ENCODE measurements around the gene ICOSLG.
"Not testable (repeated sequence)": the region's sequence is repeated elsewhere in the genome, so short reads cannot be mapped to it uniquely, and the experiment has no call there.

The ICOSLG gene

GRCh38 chr21:44193108-44193507, 47.6 kb downstream of the ICOSLG start:
- not testable (repeated sequence) for H3K4me3 ChIP-seq (replicated peaks; ENCODE audit: low read depth, low read length); DNase-seq (ENCODE audit: extremely low read depth, low read depth)

GRCh38 chr21:44190349-44191271, 50.1 kb downstream of the ICOSLG start:
- not testable (repeated sequence) for DNase-seq (ENCODE audit: extremely low read depth, low read depth); H3K4me3 ChIP-seq (replicated peaks; ENCODE audit: low read depth, low read length)

- not testable (repeated sequence) for H3K4me3 ChIP-seq (replicated peaks; ENCODE audit: low read depth, low read length)
Observed at GRCh38 chr21:44184862-44185261, 55.9 kb downstream of the ICOSLG start.

GRCh38 chr21:44182202-44182601, 58.5 kb downstream of the ICOSLG start:
- not testable (repeated sequence) for H3K4me3 ChIP-seq (replicated peaks; ENCODE audit: low read depth, low read length); DNase-seq (ENCODE audit: extremely low read depth, low read depth)

More at GRCh38 chr21:44184862-44185261, 55.9 kb downstream of the ICOSLG start:
- DNase-seq (ENCODE audit: extremely low read depth, low read depth): not testable (repeated sequence)

- DNase-seq (ENCODE audit: extremely low read depth, low read depth): not testable (repeated sequence)
Observed at GRCh38 chr21:44181506-44181905, 59.2 kb downstream of the ICOSLG start.

GRCh38 chr21:44176127-44176526, 64.6 kb downstream of the ICOSLG start:
- DNase-seq (ENCODE audit: extremely low read depth, low read depth); H3K4me3 ChIP-seq (replicated peaks; ENCODE audit: low read depth, low read length): not testable (repeated sequence)

More at GRCh38 chr21:44181506-44181905, 59.2 kb downstream of the ICOSLG start:
- H3K4me3 ChIP-seq (replicated peaks; ENCODE audit: low read depth, low read length): not testable (repeated sequence)

GRCh38 chr21:44175189-44175588, 65.6 kb downstream of the ICOSLG start:
- not testable (repeated sequence) for DNase-seq (ENCODE audit: extremely low read depth, low read depth); H3K4me3 ChIP-seq (replicated peaks; ENCODE audit: low read depth, low read length)
